T-cell (primary cell): ENCODE measurements around the gene IFNA17. TPM values are rescaled to one million over a fixed set of nuclear protein-coding genes. Genes with fewer than 3 reads are reported as not detected.
A peak's percentile ranks its signal among the peaks of the same experiment; 100 is the strongest.

Experiments
- ATAC-seq, 4 experiments: fragments of 200-7000 bp in 3 of 4; fragments of 150-1000 bp in 1 of 4; cut with Tn5 transposase; replicated peaks in 1 of 4; 1 replicate in 3 of 4; 2 replicates in 1 of 4; pipeline ENCODE4 v1.10.0; 2021; ENCODE audit warnings: moderate library complexity in 3 of 4, mild to moderate bottlenecking in 2 of 4, moderate number of reproducible peaks in 1 of 4
- CTCF ChIA-PET, 2 donors: fragments of 300-600 bp; sonication (Branson Sonifier 250); formaldehyde crosslinking; loops; one replicate each; lab custom pipeline; 2022; ENCODE audit warnings: antibody characterized with exemption in 2 of 2; lab: Charles Lee
- POLR2A ChIA-PET, 2 donors: fragments of 300-600 bp; sonication (Branson Sonifier 250); formaldehyde crosslinking; loops; one replicate each; lab custom pipeline; 2022; ENCODE audit warnings: antibody characterized with exemption in 2 of 2; lab: Charles Lee
- DNase-seq, 35 experiments: peaks; one replicate each; pipeline versions ENCODE4 v3.0.0 to v3.0.0-alpha.2; 2013 to 2023
- H3K27ac ChIP-seq: one replicate; pipeline ENCODE4 v1.5.1; 2013; ENCODE audit warnings: low read length
- H3K27me3 ChIP-seq, 2 experiments: replicated peaks in 1 of 2; 1 replicate in 1 of 2; 2 replicates in 1 of 2; pipeline versions ENCODE4 v1.6.1 to v1.7.0; 2013; ENCODE audit warnings: low read length in 1 of 2, mixed read lengths in 1 of 2; ENCODE audit not compliant: control insufficient read depth in 2 of 2, insufficient read depth in 2 of 2; ENCODE audit errors: extremely low read depth in 1 of 2
- H3K36me3 ChIP-seq, 2 donors: 1 replicate in 1 of 2; 2 replicates in 1 of 2; pipeline versions ENCODE4 v1.6.1 to v1.7.0; 2013; ENCODE audit warnings: low read length in 1 of 2; ENCODE audit not compliant: control insufficient read depth in 2 of 2, insufficient read depth in 1 of 2; ENCODE audit errors: extremely low read depth in 1 of 2
- H3K4me1 ChIP-seq, 2 experiments: 1 replicate in 1 of 2; 2 replicates in 1 of 2; pipeline versions ENCODE4 v1.6.1 to v1.7.0; 2013; ENCODE audit warnings: low read length in 2 of 2, mixed read lengths in 1 of 2; ENCODE audit not compliant: insufficient read depth in 2 of 2, control insufficient read depth in 1 of 2; ENCODE audit errors: extremely low read depth in 1 of 2
- H3K4me3 ChIP-seq, 2 donors: 1 replicate in 1 of 2; 2 replicates in 1 of 2; pipeline versions ENCODE4 v1.5.1 to v1.7.0; 2013; ENCODE audit warnings: mild to moderate bottlenecking in 2 of 2, low read length in 1 of 2, moderate library complexity in 1 of 2; ENCODE audit not compliant: control insufficient read depth in 1 of 2; ENCODE audit errors: extremely low read depth in 1 of 2
- H3K9me3 ChIP-seq: 2 replicates; pipeline ENCODE4 v1.7.0; 2013
- H3K27ac Mint-ChIP-seq, 2 donors: one replicate each; pipeline ENCODE4 v1.8.0; 2020 to 2021; ENCODE audit warnings: mild to moderate bottlenecking in 2 of 2, mixed read lengths in 2 of 2
- H3K27me3 Mint-ChIP-seq, 2 donors: one replicate each; pipeline ENCODE4 v1.8.0; 2021 to 2022; ENCODE audit warnings: mixed read lengths in 2 of 2
- H3K36me3 Mint-ChIP-seq: one replicate; pipeline ENCODE4 v1.8.0; 2021; ENCODE audit warnings: mixed read lengths
- H3K4me1 Mint-ChIP-seq, 3 donors: one replicate each; pipeline ENCODE4 v1.8.0; 2020 to 2022; ENCODE audit warnings: mixed read lengths in 3 of 3, mild to moderate bottlenecking in 1 of 3
- H3K4me3 Mint-ChIP-seq, 3 donors: one replicate each; pipeline ENCODE4 v1.8.0; 2020 to 2022; ENCODE audit warnings: mild to moderate bottlenecking in 3 of 3, mixed read lengths in 3 of 3, moderate library complexity in 3 of 3
- H3K9me3 Mint-ChIP-seq, 3 donors: one replicate each; pipeline ENCODE4 v1.8.0; 2020 to 2022; ENCODE audit warnings: mixed read lengths in 3 of 3
- WGBS: methylation state at CpG from one replicate; pipeline ENCODE4 v1.1.5; 2013; ENCODE audit warnings: missing lambda C conversion rate; ENCODE audit not compliant: insufficient coverage; 5-methylcytosine and 5-hydroxymethylcytosine counted together
- total RNA-seq, 35 experiments: library from RNA in 6 of 35; stranded (reverse) in 6 of 35; fragments of 120-200 nt in 1 of 35; gene quantifications; one replicate each; pipeline versions ENCODE4 v1.2.1 to v1.2.4 and lab custom pipeline; 2013 to 2026

Gene IFNA17
- total RNA-seq, 5 donors from 2014 or later (not counting 1 experiment from before 2014, with no cell fraction given) = not detected

- Histone ChIP-seq H3K27ac (no peak overlapping the region), H3K27me3 (peaks cover 0 to 3% of the 10 kb centered on the region in 2 experiments), H3K4me1 (peaks cover 3 to 5% of the 10 kb centered on the region in 2 experiments), H3K9me3 (no peaks in the 10 kb centered on the region), H3K36me3 (no peaks in the 10 kb centered on the region), H3K4me3 (no peak overlapping the region)
- H3K36me3 Mint-ChIP-seq = no peaks in the 10 kb centered on the region
- POLR2A ChIA-PET = no interaction called here
- ATAC-seq = no peak
- H3K27me3 Mint-ChIP-seq = peaks cover 5 to 11% of the 10 kb centered on the region in 2 donors
- peaks cover 5 to 13% (median 8%) of the 10 kb centered on the region in 3 donors for H3K4me1 Mint-ChIP-seq
- WGBS = 77% methylated on average over 3 of the region's 5 CpGs
- H3K4me3 Mint-ChIP-seq = no peak overlapping the region
- no peak for DNase-seq
- CTCF ChIA-PET = no interaction called here
- no peaks in the 10 kb centered on the region for H3K9me3 Mint-ChIP-seq
- H3K27ac Mint-ChIP-seq = no peak overlapping the region
Observed at GRCh38 chr9:21255538-21256212, 27.7 kb upstream of the IFNA17 start.

- Mint-ChIP-seq H3K9me3 (no peaks in the 10 kb centered on the region), H3K4me1 (peaks cover 5 to 13% (median 8%) of the 10 kb centered on the region in 3 donors), H3K27me3 (peaks cover 12 to 14% of the 10 kb centered on the region in 2 donors), H3K36me3 (no peaks in the 10 kb centered on the region), H3K4me3 (peak overlapping the region in 1 of 3 donors; percentile 16), H3K27ac (no peak overlapping the region)
- H3K4me1 ChIP-seq = peaks cover 3 to 5% of the 10 kb centered on the region in 2 experiments
- no peak overlapping the region for H3K27ac ChIP-seq
- POLR2A ChIA-PET = no interaction called here
- peaks cover 0 to 5% of the 10 kb centered on the region in 2 experiments for H3K27me3 ChIP-seq
- H3K4me3 ChIP-seq = no peak overlapping the region
- WGBS = 0% methylated on average over 3 of the region's 3 CpGs
- ATAC-seq (peak; percentile 48 to 74 (median 57)), DNase-seq (peak in 3 of 35 experiments; percentile 1 to 39 (median 23))
- no peaks in the 10 kb centered on the region for H3K9me3 ChIP-seq
- H3K36me3 ChIP-seq = no peaks in the 10 kb centered on the region
- CTCF ChIA-PET = interaction anchor here (0.6 to 1.7 kb wide), 13 partner anchors 9 to 203 kb away, joined by 3 to 6 read pairs (median 3); partner anchors contain the start of gene IFNA14 (in 1 of the 2)
Observed at GRCh38 chr9:21252721-21253547, 24.9 kb upstream of the IFNA17 start.

- peaks cover 0 to 2% of the 10 kb centered on the region in 2 experiments for H3K27me3 ChIP-seq
- Mint-ChIP-seq H3K4me3 (no peak overlapping the region), H3K4me1 (peaks cover 5 to 13% (median 8%) of the 10 kb centered on the region in 3 donors), H3K27ac (no peak overlapping the region), H3K9me3 (no peaks in the 10 kb centered on the region), H3K27me3 (peaks cover 12 to 14% of the 10 kb centered on the region in 2 donors), H3K36me3 (no peaks in the 10 kb centered on the region)
- H3K9me3 ChIP-seq = no peaks in the 10 kb centered on the region
- 81% methylated on average over 3 of the region's 4 CpGs for WGBS
- DNase-seq (no peak), ATAC-seq (no peak)
- peaks cover 3 to 5% of the 10 kb centered on the region in 2 experiments for H3K4me1 ChIP-seq
- CTCF ChIA-PET = interaction anchor here (0.7 to 1.7 kb wide), 7 partner anchors 16 to 204 kb away, joined by 3 to 6 read pairs (median 4); no protein-coding TSS in a partner anchor
- POLR2A ChIA-PET = no interaction called here
- H3K36me3 ChIP-seq = no peaks in the 10 kb centered on the region
- no peak overlapping the region for H3K4me3 ChIP-seq
- H3K27ac ChIP-seq = no peak overlapping the region
Observed at GRCh38 chr9:21251638-21252037, 23.6 kb upstream of the IFNA17 start.

GRCh38 chr9:21251190-21251589 is 23.2 kb upstream of the IFNA17 start:
- no peak overlapping the region for H3K27ac Mint-ChIP-seq
- no peaks in the 10 kb centered on the region for H3K9me3 Mint-ChIP-seq
- Histone ChIP-seq H3K27me3 (peaks cover 0 to 2% of the 10 kb centered on the region in 2 experiments), H3K27ac (no peak overlapping the region), H3K9me3 (no peaks in the 10 kb centered on the region), H3K4me1 (peaks cover 3 to 5% of the 10 kb centered on the region in 2 experiments), H3K4me3 (no peak overlapping the region), H3K36me3 (no peaks in the 10 kb centered on the region)
- peaks cover 12 to 16% of the 10 kb centered on the region in 2 donors for H3K27me3 Mint-ChIP-seq
- POLR2A ChIA-PET = no interaction called here
- 54% methylated on average over 1 of the region's 1 CpG for WGBS
- no peaks in the 10 kb centered on the region for H3K36me3 Mint-ChIP-seq
- DNase-seq (no peak), ATAC-seq (peak in 1 of 4 experiments; percentile 11)
- H3K4me3 Mint-ChIP-seq = no peak overlapping the region
- peaks cover 5 to 13% (median 8%) of the 10 kb centered on the region in 3 donors for H3K4me1 Mint-ChIP-seq
- CTCF ChIA-PET = interaction anchor here in 1 of 2 donors (0.8 to 1.7 kb wide), 4 partner anchors 16 to 75 kb away, joined by 3 to 6 read pairs (median 4); no protein-coding TSS in a partner anchor

- H3K27me3 Mint-ChIP-seq = peaks cover 13 to 16% of the 10 kb centered on the region in 2 donors
- Histone ChIP-seq H3K27me3 (no peaks in the 10 kb centered on the region), H3K9me3 (no peaks in the 10 kb centered on the region), H3K27ac (no peak overlapping the region), H3K4me3 (no peak overlapping the region), H3K36me3 (no peaks in the 10 kb centered on the region), H3K4me1 (no peaks in the 10 kb centered on the region)
- 44% methylated on average over 2 of the region's 2 CpGs for WGBS
- H3K9me3 Mint-ChIP-seq = no peaks in the 10 kb centered on the region
- ChIA-PET CTCF (no interaction called here), POLR2A (no interaction called here)
- no peak overlapping the region for H3K4me3 Mint-ChIP-seq
- no peaks in the 10 kb centered on the region for H3K4me1 Mint-ChIP-seq
- ATAC-seq (no peak), DNase-seq (no peak)
- H3K36me3 Mint-ChIP-seq = no peaks in the 10 kb centered on the region
- H3K27ac Mint-ChIP-seq = no peak overlapping the region
Observed at GRCh38 chr9:21244836-21245235, 16.8 kb upstream of the IFNA17 start.

GRCh38 chr9:21239911-21240310 is 11.9 kb upstream of the IFNA17 start, which contains the start of gene IFNA14:
Gene IFNA14 (minus strand): TSS chr9:21240005. CDS start chr9:21239935, 70 bp downstream.
- Histone ChIP-seq H3K4me3 (no peak within 1 kb of the TSS), H3K4me1 (peaks cover 0 to 6% of the 10 kb centered on the region in 2 experiments), H3K27ac (no peak within 1 kb of the TSS), H3K27me3 (no peaks in the 10 kb centered on the region), H3K9me3 (no peaks in the 10 kb centered on the region), H3K36me3 (no peaks in the 10 kb centered on the region)
- ATAC-seq = no peak
- Mint-ChIP-seq H3K27ac (no peak within 1 kb of the TSS), H3K36me3 (no peaks in the 10 kb centered on the region), H3K9me3 (no peaks in the 10 kb centered on the region), H3K27me3 (peaks cover 7 to 10% of the 10 kb centered on the region in 2 donors), H3K4me3 (no peak within 1 kb of the TSS), H3K4me1 (peaks cover 11 to 15% (median 11%) of the 10 kb centered on the region in 3 donors)
- no peak for DNase-seq
- ChIA-PET CTCF (interaction anchor here (0.6 to 1.2 kb wide), 2 partner anchors 13 to 541 kb away, joined by 3 read pairs; no protein-coding TSS in a partner anchor), POLR2A (no interaction called here)
- WGBS = no CpG with 5 or more reads among the region's 2 CpGs
